ENCODE results near the gene ZNF280D. TPM values are rescaled to one million over a fixed set of nuclear protein-coding genes. Genes with fewer than 3 reads are reported as not detected.
"Not testable (repeated sequence)": the region's sequence is repeated elsewhere in the genome, so short reads cannot be mapped to it uniquely, and the experiment has no call there.

Gene ZNF280D, protein sequence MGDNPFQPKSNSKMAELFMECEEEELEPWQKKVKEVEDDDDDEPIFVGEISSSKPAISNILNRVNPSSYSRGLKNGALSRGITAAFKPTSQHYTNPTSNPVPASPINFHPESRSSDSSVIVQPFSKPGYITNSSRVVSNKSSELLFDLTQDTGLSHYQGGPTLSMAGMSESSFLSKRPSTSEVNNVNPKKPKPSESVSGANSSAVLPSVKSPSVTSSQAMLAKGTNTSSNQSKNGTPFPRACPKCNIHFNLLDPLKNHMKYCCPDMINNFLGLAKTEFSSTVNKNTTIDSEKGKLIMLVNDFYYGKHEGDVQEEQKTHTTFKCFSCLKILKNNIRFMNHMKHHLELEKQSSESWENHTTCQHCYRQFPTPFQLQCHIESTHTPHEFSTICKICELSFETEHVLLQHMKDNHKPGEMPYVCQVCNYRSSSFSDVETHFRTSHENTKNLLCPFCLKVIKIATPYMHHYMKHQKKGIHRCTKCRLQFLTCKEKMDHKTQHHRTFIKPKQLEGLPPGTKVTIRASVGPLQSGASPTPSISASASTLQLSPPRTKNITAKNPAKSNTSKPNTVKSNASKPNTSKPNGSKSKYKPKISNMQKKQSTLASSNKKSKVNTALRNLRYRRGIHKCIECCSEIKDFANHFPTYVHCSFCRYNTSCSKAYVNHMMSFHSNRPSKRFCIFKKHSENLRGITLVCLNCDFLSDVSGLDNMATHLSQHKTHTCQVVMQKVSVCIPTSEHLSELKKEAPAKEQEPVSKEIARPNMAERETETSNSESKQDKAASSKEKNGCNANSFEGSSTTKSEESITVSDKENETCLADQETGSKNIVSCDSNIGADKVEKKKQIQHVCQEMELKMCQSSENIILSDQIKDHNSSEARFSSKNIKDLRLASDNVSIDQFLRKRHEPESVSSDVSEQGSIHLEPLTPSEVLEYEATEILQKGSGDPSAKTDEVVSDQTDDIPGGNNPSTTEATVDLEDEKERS
- total RNA-seq = 10 to 100 TPM; 27.4 to 59.3 (median 37.3) TPM

GRCh38 chr15:56733136-56734012 lies at the start of gene ZNF280D:
TSS of gene ZNF280D (minus strand) at chr15:56733509. CDS start at chr15:56707109, 26,400 bp downstream.
- WGBS = 22% methylated on average over 39 of the region's 101 CpGs
- no peaks in the 10 kb centered on the region for H3K36me3 ChIP-seq
- peak within 1 kb of the TSS; percentile 99 for H3K27ac ChIP-seq
- peaks cover 53% of the 10 kb centered on the region for H3K4me1 ChIP-seq
- H3K9me3 ChIP-seq = no peaks in the 10 kb centered on the region
- H3K27me3 ChIP-seq = no peaks in the 10 kb centered on the region
- no peak for TF ChIP-seq EP300 (IDR thresholded peaks at IDR 0.05)
- peak in 1 of 3 donors; percentile 81 for TF ChIP-seq POLR2AphosphoS5 (IDR thresholded peaks at IDR 0.05)
- TF ChIP-seq POLR2A (IDR thresholded peaks at IDR 0.05) = peak in 1 of 2 donors; percentile 47
- peak within 1 kb of the TSS; percentile 80 for H3K4me3 ChIP-seq
- peak; percentile 90 to 93 for DNase-seq (ENCODE audit: low spot score in 2 of 2)

GRCh38 chr15:56782306-56782705 lies 49.0 kb upstream of the ZNF280D start:
- H3K36me3 ChIP-seq = no peaks in the 10 kb centered on the region
- no peaks in the 10 kb centered on the region for H3K9me3 ChIP-seq
- WGBS = 84% methylated on average over 8 of the region's 8 CpGs
- H3K27ac ChIP-seq = no peak overlapping the region
- DNase-seq (ENCODE audit: low spot score in 2 of 2) = no peak
- H3K4me1 ChIP-seq = no peaks in the 10 kb centered on the region
- H3K27me3 ChIP-seq = no peaks in the 10 kb centered on the region
- TF ChIP-seq CTCF (IDR thresholded peaks at IDR 0.05) (no peak), EP300 (IDR thresholded peaks at IDR 0.05) (no peak)
- H3K4me3 ChIP-seq = no peak overlapping the region

DNA sequence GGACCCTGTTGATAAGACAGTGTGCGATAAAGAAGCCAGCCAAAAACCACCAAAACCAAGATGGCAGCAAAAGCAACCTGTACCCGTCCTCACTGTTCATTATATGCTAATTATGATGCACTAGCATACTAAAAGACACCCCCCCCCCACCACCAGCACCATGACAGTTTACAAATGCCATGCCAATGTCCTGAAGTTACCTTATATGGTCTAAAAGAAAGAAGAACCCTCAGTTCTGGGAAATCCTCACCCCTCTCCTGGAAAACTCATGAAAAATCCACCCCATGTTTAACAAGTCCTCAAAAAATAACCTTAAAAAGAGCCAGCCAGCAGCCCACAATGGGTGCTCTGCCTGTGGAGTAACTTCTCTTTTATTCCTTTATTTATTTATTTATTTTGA lies 48.4 kb upstream of the ZNF280D start:
- 94% methylated on average over 2 of the region's 2 CpGs for WGBS
- H3K9me3 ChIP-seq = no peaks in the 10 kb centered on the region
- TF ChIP-seq POLR2A (IDR thresholded peaks at IDR 0.05) (no peak), EP300 (IDR thresholded peaks at IDR 0.05) (no peak), POLR2AphosphoS5 (IDR thresholded peaks at IDR 0.05) (no peak), CTCF (IDR thresholded peaks at IDR 0.05) (no peak)

GRCh38 chr15:56780102-56780725 lies 46.9 kb upstream of the ZNF280D start:
- not testable (repeated sequence) for DNase-seq (ENCODE audit: low spot score in 2 of 2); H3K27me3 ChIP-seq; H3K36me3 ChIP-seq; H3K27ac ChIP-seq; H3K4me3 ChIP-seq; H3K9me3 ChIP-seq; H3K4me1 ChIP-seq
- WGBS = 90% methylated on average over 12 of the region's 12 CpGs

More for the DNA sequence above, 48.4 kb upstream of the ZNF280D start:
- H3K27me3 ChIP-seq = no peaks in the 10 kb centered on the region
- no peak for DNase-seq (ENCODE audit: low spot score in 2 of 2)
- H3K27ac ChIP-seq = no peak overlapping the region
- no peaks in the 10 kb centered on the region for H3K4me1 ChIP-seq
- no peaks in the 10 kb centered on the region for H3K36me3 ChIP-seq
- no peak overlapping the region for H3K4me3 ChIP-seq

- H3K9me3 ChIP-seq; DNase-seq (ENCODE audit: low spot score in 2 of 2); H3K4me3 ChIP-seq; H3K36me3 ChIP-seq; H3K4me1 ChIP-seq; H3K27ac ChIP-seq; H3K27me3 ChIP-seq: not testable (repeated sequence)
- whole genome bisulfite sequencing = 87% methylated on average over 17 of the region's 25 CpGs
Measured at GRCh38 chr15:56779449-56779848, 46.1 kb upstream of the ZNF280D start.

DNA sequence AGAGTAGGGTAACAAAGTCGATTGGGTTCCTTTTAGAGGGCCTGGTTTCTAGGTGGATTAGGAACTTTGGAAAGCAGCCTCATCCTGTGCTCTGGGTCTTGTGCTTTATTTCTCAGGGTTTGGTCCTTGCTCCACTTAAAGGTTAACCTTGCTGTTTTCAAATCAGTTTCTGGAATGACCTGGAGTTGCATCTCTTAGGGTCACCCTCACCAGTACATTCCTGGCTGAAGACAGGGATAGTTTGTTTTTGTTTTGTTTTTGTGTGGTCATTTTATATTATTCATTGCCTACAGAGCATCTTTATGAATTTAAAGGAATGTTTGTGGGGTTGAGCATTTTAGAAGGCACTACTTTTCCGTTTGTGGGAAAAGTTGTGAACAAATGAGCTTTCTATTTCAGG lies 45.5 kb upstream of the ZNF280D start:
- no peak overlapping the region for H3K4me3 ChIP-seq
- 76% methylated on average over 2 of the region's 2 CpGs for WGBS
- no peaks in the 10 kb centered on the region for H3K9me3 ChIP-seq
- no peak overlapping the region for H3K27ac ChIP-seq
- H3K27me3 ChIP-seq = no peaks in the 10 kb centered on the region
- no peak for DNase-seq (ENCODE audit: low spot score in 2 of 2)
- TF ChIP-seq CTCF (IDR thresholded peaks at IDR 0.05) = no peak
- TF ChIP-seq POLR2AphosphoS5 (IDR thresholded peaks at IDR 0.05) = no peak
- TF ChIP-seq POLR2A (IDR thresholded peaks at IDR 0.05) = no peak
- TF ChIP-seq EP300 (IDR thresholded peaks at IDR 0.05) = no peak
- H3K4me1 ChIP-seq = peaks cover 4% of the 10 kb centered on the region
- no peaks in the 10 kb centered on the region for H3K36me3 ChIP-seq
